NCI-H446 treated with DMSO at 0.1 percent for 48 hours (cell line): Measurements from ENCODE around the gene NR6A1.
A peak's percentile ranks its signal among the peaks of the same experiment; 100 is the strongest.
"Not testable (repeated sequence)": the region's sequence is repeated elsewhere in the genome, so short reads cannot be mapped to it uniquely, and the experiment has no call there.

Experiments
- DNase-seq: peaks from one replicate; lab custom pipeline; 2025; lab: John Stamatoyannopoulos, UW

Gene NR6A1

GRCh38 chr9:124776954-124777648 lies 6.0 kb upstream of the NR6A1 start, which contains the start of gene OLFML2A:
TSS of gene OLFML2A (plus strand) at chr9:124777133. CDS start at chr9:124777271, 138 bp downstream.
- no peak for DNase-seq

- no peak for DNase-seq
Measured at GRCh38 chr9:124776618-124776953, 5.5 kb upstream of the NR6A1 start.

GRCh38 chr9:124774129-124774978 lies 3.2 kb upstream of the NR6A1 start:
- DNase-seq: peak; percentile 24

GRCh38 chr9:124773473-124774128 lies 2.5 kb upstream of the NR6A1 start:
- DNase-seq: no peak

- DNase-seq: not testable (repeated sequence)
Measured at GRCh38 chr9:124772877-124773276, 1.8 kb upstream of the NR6A1 start.

GRCh38 chr9:124771867-124772679 lies 962 bp upstream of the NR6A1 start:
- peak; percentile 9 for DNase-seq

GRCh38 chr9:124770359-124771020 lies 621 bp downstream of the NR6A1 start:
- DNase-seq: no peak

- DNase-seq: no peak
Measured at GRCh38 chr9:124769549-124770358, 1.4 kb downstream of the NR6A1 start.

GRCh38 chr9:124768750-124769548 lies 2.2 kb downstream of the NR6A1 start:
- no peak for DNase-seq

GRCh38 chr9:124768334-124768733 lies 2.8 kb downstream of the NR6A1 start:
- no peak for DNase-seq

GRCh38 chr9:124767821-124768220 lies 3.3 kb downstream of the NR6A1 start:
- no peak for DNase-seq

GRCh38 chr9:124766815-124767554 lies 4.1 kb downstream of the NR6A1 start:
- no peak for DNase-seq

GRCh38 chr9:124766326-124766725 lies 4.8 kb downstream of the NR6A1 start:
- no peak for DNase-seq

- DNase-seq: no peak
Measured at GRCh38 chr9:124765439-124765835, 5.7 kb downstream of the NR6A1 start.

- no peak for DNase-seq
Measured at GRCh38 chr9:124764774-124765438, 6.2 kb downstream of the NR6A1 start.

GRCh38 chr9:124762633-124763032 lies 8.5 kb downstream of the NR6A1 start:
- DNase-seq: no peak

- DNase-seq: no peak
Measured at GRCh38 chr9:124761710-124762109, 9.4 kb downstream of the NR6A1 start.

GRCh38 chr9:124761196-124761595 lies 9.9 kb downstream of the NR6A1 start:
- no peak for DNase-seq
